ENCODE results near the gene ZDHHC4. TPM values are rescaled to one million over a fixed set of nuclear protein-coding genes. Genes with fewer than 3 reads are reported as not detected.

The ZDHHC4 gene
- total RNA-seq, 4 donors from 2014 or later, result 29.6 to 52.0 (median 44.8) TPM

- TF ChIP-seq CTCF (IDR thresholded peaks at IDR 0.05), result no peak
- no peak for TF ChIP-seq POLR2A (IDR thresholded peaks at IDR 0.05)
- H3K27ac ChIP-seq, result no peak overlapping the region
- H3K9me3 ChIP-seq, result no peaks in the 10 kb centered on the region
- H3K36me3 ChIP-seq, result no peaks in the 10 kb centered on the region
- no peaks in the 10 kb centered on the region for H3K27me3 ChIP-seq
- H3K4me3 ChIP-seq, result no peak overlapping the region
- H3K4me1 ChIP-seq, result no peaks in the 10 kb centered on the region
- no peak for DNase-seq
Measured at GRCh38 chr7:6545398-6546126, 31.7 kb upstream of the ZDHHC4 start.

GRCh38 chr7:6546498-6547251, 30.6 kb upstream of the ZDHHC4 start:
- no peaks in the 10 kb centered on the region for H3K36me3 ChIP-seq
- no peak overlapping the region for H3K27ac ChIP-seq
- no peaks in the 10 kb centered on the region for H3K4me1 ChIP-seq
- DNase-seq, result no peak
- no peak for TF ChIP-seq CTCF (IDR thresholded peaks at IDR 0.05)
- no peak overlapping the region for H3K4me3 ChIP-seq
- no peaks in the 10 kb centered on the region for H3K27me3 ChIP-seq
- H3K9me3 ChIP-seq, result no peaks in the 10 kb centered on the region

GRCh38 chr7:6547400-6547799, 29.9 kb upstream of the ZDHHC4 start:
- TF ChIP-seq POLR2A (IDR thresholded peaks at IDR 0.05) (no peak), CTCF (IDR thresholded peaks at IDR 0.05) (no peak)
- no peaks in the 10 kb centered on the region for H3K9me3 ChIP-seq
- DNase-seq, result no peak

GRCh38 chr7:6551016-6551511, 26.2 kb upstream of the ZDHHC4 start, which contains the start of gene GRID2IP:
GRID2IP (minus strand) TSS chr7:6551461; CDS start chr7:6551436, 25 bp downstream.
- Histone ChIP-seq H3K27ac (no peak within 1 kb of the TSS), H3K4me3 (no peak within 1 kb of the TSS), H3K9me3 (no peaks in the 10 kb centered on the region), H3K36me3 (no peaks in the 10 kb centered on the region), H3K27me3 (no peaks in the 10 kb centered on the region), H3K4me1 (no peaks in the 10 kb centered on the region)
- no peak for TF ChIP-seq CTCF (IDR thresholded peaks at IDR 0.05)
- TF ChIP-seq POLR2A (IDR thresholded peaks at IDR 0.05), result no peak
- DNase-seq, result no peak

More at GRCh38 chr7:6547400-6547799, 29.9 kb upstream of the ZDHHC4 start:
- no peaks in the 10 kb centered on the region for H3K4me1 ChIP-seq
- H3K27ac ChIP-seq, result no peak overlapping the region
- H3K27me3 ChIP-seq, result no peaks in the 10 kb centered on the region
- no peaks in the 10 kb centered on the region for H3K36me3 ChIP-seq
- H3K4me3 ChIP-seq, result no peak overlapping the region

GRCh38 chr7:6553448-6554044, 23.7 kb upstream of the ZDHHC4 start:
- H3K9me3 ChIP-seq, result no peaks in the 10 kb centered on the region
- H3K4me3 ChIP-seq, result no peak overlapping the region
- H3K27ac ChIP-seq, result no peak overlapping the region
- H3K27me3 ChIP-seq, result no peaks in the 10 kb centered on the region
- no peaks in the 10 kb centered on the region for H3K4me1 ChIP-seq
- DNase-seq, result no peak
- H3K36me3 ChIP-seq, result no peaks in the 10 kb centered on the region
- TF ChIP-seq POLR2A (IDR thresholded peaks at IDR 0.05) (no peak), CTCF (IDR thresholded peaks at IDR 0.05) (no peak)

Data from Peyer's patch (tissue), 4 donors.